Measurements from ENCODE around the gene KLF13. TPM values are rescaled to one million over a fixed set of nuclear protein-coding genes. Genes with fewer than 3 reads are reported as not detected.

The KLF13 gene
- total and polyA plus RNA-seq, 4 donors, result 27.2 to 58.7 (median 33.6) TPM

GRCh38 chr15:31409171-31409570 is 82.5 kb downstream of the KLF13 start:
- Histone ChIP-seq H3K4me3 (ENCODE audit: low read length in 2 of 2) (no peak overlapping the region), H3K9me3 (ENCODE audit: control insufficient read depth, low read length) (peaks cover 2% of the 10 kb centered on the region), H3K4me1 (ENCODE audit: control insufficient read depth in 1 of 2, insufficient read depth in 2 of 2, low read length in 2 of 2) (no peaks in the 10 kb centered on the region), H3K36me3 (ENCODE audit: control insufficient read depth in 1 of 2, insufficient read depth in 2 of 2, low read length in 1 of 2) (no peaks in the 10 kb centered on the region), H3K27ac (ENCODE audit: low read depth in 1 of 2, low read length in 2 of 2) (no peak overlapping the region), H3K27me3 (ENCODE audit: control insufficient read depth in 1 of 2, insufficient read depth in 2 of 2, low read length in 1 of 2) (no peaks in the 10 kb centered on the region)
- DNase-seq (no peak), ATAC-seq (ENCODE audit: low FRiP score) (no peak)
- WGBS, 2 donors, result 87 to 92% methylated on average over 2 of the region's 2 CpGs
- intact Hi-C loops (cut with DNase I), result loop anchor here in 1 of 2 donors (10.0 kb wide), 1 partner anchor 66 kb away; no protein-coding TSS in a partner anchor

- DNase-seq (no peak), ATAC-seq (ENCODE audit: low FRiP score) (no peak)
- Histone ChIP-seq H3K4me3 (ENCODE audit: low read length in 2 of 2) (no peak overlapping the region), H3K27ac (ENCODE audit: low read depth in 1 of 2, low read length in 2 of 2) (no peak overlapping the region), H3K9me3 (ENCODE audit: control insufficient read depth, low read length) (peaks cover 2% of the 10 kb centered on the region), H3K27me3 (ENCODE audit: control insufficient read depth in 1 of 2, insufficient read depth in 2 of 2, low read length in 1 of 2) (no peaks in the 10 kb centered on the region), H3K4me1 (ENCODE audit: control insufficient read depth in 1 of 2, insufficient read depth in 2 of 2, low read length in 2 of 2) (no peaks in the 10 kb centered on the region), H3K36me3 (ENCODE audit: control insufficient read depth in 1 of 2, insufficient read depth in 2 of 2, low read length in 1 of 2) (no peaks in the 10 kb centered on the region)
- WGBS, 2 donors, result 78 to 87% methylated on average over 2 of the region's 2 CpGs
- intact Hi-C loops (cut with DNase I), result no loop called here
These were observed 86.2 kb downstream of the KLF13 start for GRCh38 chr15:31412824-31413223.

GRCh38 chr15:31415201-31415600 is 88.6 kb downstream of the KLF13 start:
- WGBS, 2 donors, result 51 to 67% methylated on average over 1 of the region's 1 CpG
- no peaks in the 10 kb centered on the region for H3K36me3 ChIP-seq (ENCODE audit: control insufficient read depth in 1 of 2, insufficient read depth in 2 of 2, low read length in 1 of 2)
- no peak overlapping the region for H3K4me3 ChIP-seq (ENCODE audit: low read length in 2 of 2)
- peaks cover 2% of the 10 kb centered on the region for H3K9me3 ChIP-seq (ENCODE audit: control insufficient read depth, low read length)
- no peak for ATAC-seq (ENCODE audit: low FRiP score)
- no peak for DNase-seq
- H3K4me1 ChIP-seq (ENCODE audit: control insufficient read depth in 1 of 2, insufficient read depth in 2 of 2, low read length in 2 of 2), result no peaks in the 10 kb centered on the region
- no peaks in the 10 kb centered on the region for H3K27me3 ChIP-seq (ENCODE audit: control insufficient read depth in 1 of 2, insufficient read depth in 2 of 2, low read length in 1 of 2)
- intact Hi-C loops (cut with DNase I), result no loop called here
- no peak overlapping the region for H3K27ac ChIP-seq (ENCODE audit: low read depth in 1 of 2, low read length in 2 of 2)

- no peaks in the 10 kb centered on the region for H3K36me3 ChIP-seq (ENCODE audit: control insufficient read depth in 1 of 2, insufficient read depth in 2 of 2, low read length in 1 of 2)
- no peak overlapping the region for H3K4me3 ChIP-seq (ENCODE audit: low read length in 2 of 2)
- intact Hi-C loops (cut with DNase I), result no loop called here
- H3K9me3 ChIP-seq (ENCODE audit: control insufficient read depth, low read length), result peaks cover 2% of the 10 kb centered on the region
- no peak for DNase-seq
- H3K27ac ChIP-seq (ENCODE audit: low read depth in 1 of 2, low read length in 2 of 2), result no peak overlapping the region
- H3K4me1 ChIP-seq (ENCODE audit: control insufficient read depth in 1 of 2, insufficient read depth in 2 of 2, low read length in 2 of 2), result no peaks in the 10 kb centered on the region
- no peaks in the 10 kb centered on the region for H3K27me3 ChIP-seq (ENCODE audit: control insufficient read depth in 1 of 2, insufficient read depth in 2 of 2, low read length in 1 of 2)
- 93 to 94% methylated on average over 3 of the region's 3 CpGs for WGBS, 2 donors
- ATAC-seq (ENCODE audit: low FRiP score), result no peak
These were observed 93.2 kb downstream of the KLF13 start for GRCh38 chr15:31419820-31420219.

- no peak for DNase-seq
- H3K27ac ChIP-seq (ENCODE audit: low read depth in 1 of 2, low read length in 2 of 2), result no peak overlapping the region
- ATAC-seq (ENCODE audit: low FRiP score), result no peak
- no peak overlapping the region for H3K4me3 ChIP-seq (ENCODE audit: low read length in 2 of 2)
- WGBS, 2 donors, result 96% methylated on average over 1 of the region's 1 CpG
- no peaks in the 10 kb centered on the region for H3K9me3 ChIP-seq (ENCODE audit: control insufficient read depth, low read length)
- no peaks in the 10 kb centered on the region for H3K36me3 ChIP-seq (ENCODE audit: control insufficient read depth in 1 of 2, insufficient read depth in 2 of 2, low read length in 1 of 2)
- H3K27me3 ChIP-seq (ENCODE audit: control insufficient read depth in 1 of 2, insufficient read depth in 2 of 2, low read length in 1 of 2), result no peaks in the 10 kb centered on the region
- intact Hi-C loops (cut with DNase I), result no loop called here
- H3K4me1 ChIP-seq (ENCODE audit: control insufficient read depth in 1 of 2, insufficient read depth in 2 of 2, low read length in 2 of 2), result no peaks in the 10 kb centered on the region
These were observed 100.8 kb downstream of the KLF13 start for GRCh38 chr15:31427411-31427810.

Other genes starting within 250 kb of the KLF13 start
- gene TRPM1, start 225.1 kb upstream of the KLF13 start, total RNA-seq, result not detected
- not detected for gene TRPM1, start 225.1 kb upstream of the KLF13 start, polyA plus RNA-seq